Stromal cell of bone marrow (primary cell): Measurements from ENCODE around the gene IDH3G.

Experiments used
- DNase-seq: peaks from one replicate; pipeline ENCODE4 v3.0.0-alpha.2; 2012; ENCODE audit warnings: low read depth

The IDH3G gene

DNA sequence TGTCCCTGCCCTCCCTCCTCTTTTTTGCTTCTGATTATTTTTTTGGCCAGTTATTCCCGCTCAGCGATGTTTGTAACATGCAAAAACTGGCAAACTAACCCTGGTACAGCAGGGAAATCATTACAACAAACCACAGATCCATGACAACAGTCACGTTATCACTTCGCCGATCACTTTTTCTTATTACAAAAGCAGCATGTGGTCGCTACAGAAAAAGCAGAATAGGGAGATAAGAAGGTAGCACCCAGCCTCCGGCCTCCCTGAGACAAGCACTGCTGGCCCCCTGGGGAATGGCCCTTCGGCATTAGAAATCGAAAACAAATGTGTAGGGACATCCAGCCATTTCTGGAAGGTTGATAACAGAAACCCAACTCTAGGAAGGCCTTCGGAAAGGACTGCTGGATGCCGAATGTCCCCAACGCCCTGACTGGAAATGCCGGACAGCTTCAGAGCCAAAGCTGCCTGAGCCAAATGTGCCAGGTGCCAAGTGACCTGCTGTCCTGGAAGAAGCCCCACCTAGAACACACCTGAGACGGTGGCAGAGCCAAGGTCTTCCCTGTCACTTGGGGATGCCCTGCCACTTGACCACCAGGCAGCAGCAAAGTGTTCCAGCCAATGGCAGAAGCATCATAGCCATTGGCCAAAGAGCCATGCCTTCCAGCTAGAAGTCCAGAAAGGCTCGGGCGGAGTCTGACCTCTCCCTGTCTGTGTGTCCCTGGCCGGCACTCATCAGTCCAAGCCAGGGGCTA is 2.9 kb downstream of the IDH3G start:
- DNase-seq: no peak

DNA sequence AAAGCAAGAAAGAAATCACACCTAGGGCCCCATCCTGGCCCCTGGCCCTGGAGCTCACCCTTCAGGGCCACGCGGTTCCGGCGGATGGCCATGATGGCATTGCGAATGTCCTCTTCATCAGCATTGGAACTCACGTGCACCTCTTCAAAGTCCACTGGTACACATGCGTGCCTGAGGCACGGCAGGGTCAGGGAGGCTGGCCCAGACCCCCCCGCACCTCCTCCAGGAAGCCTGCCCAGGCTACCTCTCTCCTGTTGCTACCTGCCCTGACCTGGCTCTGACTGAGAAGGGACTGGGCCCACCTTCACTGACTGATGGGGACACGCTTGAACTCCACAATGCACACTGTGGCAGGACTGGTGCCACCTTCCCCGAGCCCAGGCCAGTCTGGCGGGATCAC is 4.5 kb downstream of the IDH3G start:
- DNase-seq: no peak

DNA sequence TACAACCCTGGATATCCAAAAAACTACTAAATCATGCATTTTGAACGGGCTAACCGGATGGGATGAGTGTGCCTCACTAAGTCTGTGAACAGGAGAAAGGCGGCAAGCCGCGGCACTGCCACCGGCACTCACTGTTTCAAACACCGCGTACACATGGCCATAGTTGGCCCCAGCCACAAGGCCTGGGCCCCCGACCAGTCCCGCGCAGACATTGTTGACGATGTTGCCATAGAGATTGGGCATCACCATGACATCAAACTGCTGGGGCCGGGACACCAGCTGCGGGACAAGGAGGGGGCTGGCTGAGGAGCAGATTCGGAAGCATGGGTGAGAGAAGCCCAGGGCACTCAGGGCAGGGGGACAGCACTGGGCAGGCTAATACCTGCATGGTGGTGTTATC is 7.5 kb downstream of the IDH3G start:
- DNase-seq: no peak

DNA sequence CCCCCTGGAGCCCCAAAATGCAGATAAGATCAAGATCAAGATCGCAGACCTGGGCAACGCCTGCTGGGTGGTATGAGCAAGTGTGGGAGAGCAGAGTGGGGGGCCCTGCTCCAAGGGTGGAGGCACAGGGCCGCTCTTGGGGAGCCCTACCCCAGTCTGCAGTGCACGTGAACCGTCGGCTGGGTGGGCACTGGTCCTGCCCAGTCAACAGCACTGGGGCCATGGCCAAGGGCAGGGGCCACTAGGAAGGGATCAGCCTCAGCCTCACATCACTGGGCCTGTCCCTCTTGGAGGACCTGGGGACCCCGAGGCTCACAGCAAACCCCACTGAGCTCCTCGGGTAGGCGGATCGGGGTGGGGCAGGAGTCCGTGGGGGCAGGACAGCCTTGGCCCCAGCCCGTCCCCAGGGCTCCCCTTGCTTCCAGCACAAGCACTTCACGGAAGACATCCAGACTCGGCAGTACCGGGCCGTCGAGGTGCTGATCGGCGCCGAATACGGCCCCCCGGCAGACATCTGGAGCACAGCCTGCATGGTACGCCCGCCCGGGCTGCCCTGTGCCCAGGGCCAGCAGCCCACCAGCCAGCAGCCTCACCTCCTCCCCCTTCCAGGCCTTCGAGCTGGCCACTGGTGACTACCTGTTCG is 9.7 kb downstream of the IDH3G start:
- no peak for DNase-seq

DNA sequence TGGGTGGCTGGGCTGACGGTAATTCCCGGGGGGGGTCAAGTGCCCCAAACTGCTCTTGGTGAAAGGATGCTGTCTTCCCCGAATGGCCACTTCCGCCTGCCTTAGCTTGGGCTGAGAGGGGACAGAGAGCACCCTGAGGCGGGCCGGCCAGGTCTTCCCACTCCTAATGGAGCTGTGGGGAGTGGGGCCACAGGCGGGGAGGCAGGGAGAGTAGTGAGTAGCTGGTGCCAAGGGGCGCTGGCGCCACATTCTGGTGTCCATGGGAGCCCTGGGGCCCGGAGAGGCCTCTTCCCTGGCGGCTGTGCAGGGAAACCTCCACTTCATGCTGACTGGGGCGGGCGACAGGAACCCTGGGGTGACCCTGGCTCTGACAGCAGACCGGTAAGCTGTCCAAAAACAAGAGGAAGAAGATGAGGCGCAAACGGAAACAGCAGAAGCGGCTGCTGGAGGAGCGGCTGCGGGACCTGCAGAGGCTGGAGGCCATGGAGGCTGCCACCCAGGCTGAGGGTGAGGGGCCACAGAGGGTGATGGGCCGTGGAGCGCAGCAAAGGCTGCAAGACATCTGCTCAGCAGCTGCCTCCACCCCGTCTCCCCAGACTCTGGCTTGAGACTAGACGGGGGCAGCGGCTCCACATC is 10.7 kb downstream of the IDH3G start:
- DNase-seq: no peak

DNA sequence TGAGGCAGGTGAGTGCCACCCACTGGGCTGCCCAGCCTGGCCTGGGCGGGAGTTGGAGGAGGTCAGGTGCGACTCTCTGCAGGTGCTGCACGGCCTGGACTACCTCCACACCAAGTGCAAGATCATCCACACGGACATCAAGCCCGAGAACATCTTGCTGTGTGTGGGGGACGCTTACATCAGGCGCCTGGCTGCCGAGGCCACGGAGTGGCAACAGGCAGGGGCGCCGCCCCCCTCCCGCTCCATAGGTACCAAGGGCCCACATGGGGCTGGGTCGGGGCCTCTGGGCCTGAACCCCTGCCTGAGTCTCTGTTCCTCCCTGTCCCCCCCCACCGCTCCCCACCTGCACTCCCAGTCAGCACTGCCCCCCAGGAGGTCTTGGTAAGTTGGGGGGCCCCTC is 11.3 kb downstream of the IDH3G start:
- DNase-seq: no peak

DNA sequence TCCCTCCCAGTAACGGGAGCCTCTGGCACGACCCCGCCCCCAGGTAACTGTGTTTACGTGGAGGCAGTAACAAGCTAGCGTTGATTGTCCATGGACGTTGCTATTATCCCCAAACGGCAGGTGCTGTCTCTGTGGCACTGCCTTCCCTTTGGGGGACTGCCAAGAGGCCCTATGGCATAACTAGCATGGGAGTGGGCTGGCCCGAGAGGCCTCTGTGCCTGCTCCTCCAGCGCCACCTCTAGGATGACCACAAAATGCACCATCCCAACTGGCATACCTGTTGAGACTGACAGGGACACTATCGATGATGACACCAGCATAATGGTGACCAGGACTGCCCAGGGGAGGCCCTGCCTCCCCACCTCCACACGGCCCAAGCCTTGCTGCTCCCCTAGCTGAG is 11.9 kb downstream of the IDH3G start:
- DNase-seq: no peak

DNA sequence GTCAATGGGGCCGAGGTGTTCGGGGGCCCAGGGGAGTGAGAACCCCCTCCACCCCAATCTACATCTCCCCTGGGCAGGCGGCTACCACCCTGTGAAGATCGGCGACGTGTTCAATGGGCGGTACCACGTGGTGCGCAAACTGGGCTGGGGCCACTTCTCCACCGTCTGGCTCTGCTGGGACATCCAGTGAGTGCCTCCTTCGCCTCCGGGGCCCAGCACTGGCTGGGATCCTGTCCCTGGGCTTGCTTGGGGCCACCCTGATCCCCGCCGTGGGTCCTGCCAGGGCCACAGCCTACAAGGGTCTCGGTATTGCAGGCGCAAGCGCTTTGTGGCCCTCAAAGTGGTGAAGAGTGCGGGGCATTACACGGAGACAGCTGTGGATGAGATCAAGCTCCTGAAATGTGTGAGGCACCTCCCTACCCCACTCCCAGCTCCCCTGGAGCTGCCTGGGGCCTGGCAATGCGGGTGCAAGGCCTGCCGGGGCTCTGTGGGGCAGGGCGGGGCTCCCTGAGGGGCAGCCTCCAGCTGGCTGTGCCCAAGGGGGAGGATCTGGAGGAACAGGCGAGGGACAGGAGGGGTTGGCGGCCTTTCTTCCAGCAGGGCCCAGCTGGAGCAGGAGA is 12.6 kb downstream of the IDH3G start:
- no peak for DNase-seq

DNA sequence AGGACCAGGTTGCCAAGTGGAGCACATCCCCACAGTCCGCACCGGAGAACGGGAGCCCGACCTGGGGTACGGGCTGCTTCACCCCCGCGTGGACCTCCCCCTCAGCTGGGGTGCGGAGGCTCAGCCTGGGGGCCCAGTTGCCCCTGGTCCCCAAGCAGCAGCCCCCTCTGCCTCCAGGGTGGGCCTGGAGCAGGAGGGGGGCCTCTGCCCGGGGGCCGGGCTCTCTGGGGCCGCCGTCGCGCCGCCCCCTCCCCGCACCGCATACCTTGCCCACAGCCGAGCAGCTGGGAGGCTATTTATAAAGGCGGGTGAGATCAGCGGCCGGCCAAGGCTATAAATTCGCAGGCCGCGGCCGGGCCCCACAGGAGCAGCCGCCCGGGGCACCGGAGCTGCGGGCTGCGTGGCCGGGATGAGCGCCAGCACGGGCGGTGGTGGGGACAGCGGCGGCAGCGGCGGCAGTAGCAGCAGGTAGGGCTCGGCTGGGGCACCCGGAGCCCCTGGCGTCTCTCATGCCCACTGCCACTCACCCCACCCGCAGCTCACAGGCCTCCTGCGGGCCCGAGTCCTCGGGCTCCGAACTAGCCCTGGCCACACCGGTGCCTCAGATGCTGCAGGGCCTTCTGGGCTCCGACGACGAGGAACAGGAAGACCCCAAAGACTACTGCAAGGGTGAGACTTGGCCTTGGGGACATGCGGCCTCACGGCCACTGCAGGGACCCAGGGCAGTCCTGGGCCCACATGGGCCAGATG is 13.3 kb downstream of the IDH3G start, which contains the start of gene SRPK3:
Gene SRPK3, plus strand, starts transcription at position 364 of the 750 bp plus-strand sequence. Its CDS starts 46 bp downstream, at position 410.
- DNase-seq: no peak

DNA sequence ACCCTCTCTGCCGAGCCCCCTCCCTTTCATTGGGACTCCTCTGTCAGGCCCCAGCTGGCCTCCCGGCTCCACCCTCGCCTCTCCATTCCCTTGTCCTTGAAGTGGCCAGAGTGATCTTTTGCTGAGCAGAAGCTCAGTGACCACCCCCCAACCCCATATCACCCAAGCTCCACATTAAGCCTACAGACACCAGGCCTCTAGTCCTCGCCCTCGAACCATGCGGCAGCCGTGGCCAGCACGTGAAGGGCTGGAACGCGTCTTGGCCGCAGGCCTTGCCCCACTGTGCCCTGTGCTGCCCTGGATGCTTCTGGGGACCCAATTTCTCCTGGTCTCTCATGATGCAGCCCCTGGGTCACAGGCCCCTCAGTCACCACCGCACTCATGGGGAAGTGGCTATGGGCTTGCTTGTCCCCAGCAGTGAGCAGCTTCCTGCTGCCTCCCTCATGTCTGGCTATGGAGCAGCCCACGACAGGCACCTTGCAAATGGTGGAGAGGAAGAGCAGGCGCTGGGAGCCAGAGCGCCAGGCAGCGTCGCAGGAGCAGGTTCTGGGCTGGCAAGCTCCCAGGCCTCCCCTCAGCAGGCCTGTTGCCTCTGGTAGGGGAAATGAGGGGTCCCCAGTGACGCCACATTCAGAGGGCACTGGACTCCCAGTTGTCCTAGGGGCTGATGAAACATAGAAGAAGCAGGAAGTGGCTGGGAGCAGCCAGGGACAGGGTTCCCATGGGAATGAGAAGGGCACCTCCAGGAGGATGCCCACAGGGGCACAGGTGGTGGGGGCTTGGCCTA is 14.1 kb downstream of the IDH3G start:
- DNase-seq: no peak

DNA sequence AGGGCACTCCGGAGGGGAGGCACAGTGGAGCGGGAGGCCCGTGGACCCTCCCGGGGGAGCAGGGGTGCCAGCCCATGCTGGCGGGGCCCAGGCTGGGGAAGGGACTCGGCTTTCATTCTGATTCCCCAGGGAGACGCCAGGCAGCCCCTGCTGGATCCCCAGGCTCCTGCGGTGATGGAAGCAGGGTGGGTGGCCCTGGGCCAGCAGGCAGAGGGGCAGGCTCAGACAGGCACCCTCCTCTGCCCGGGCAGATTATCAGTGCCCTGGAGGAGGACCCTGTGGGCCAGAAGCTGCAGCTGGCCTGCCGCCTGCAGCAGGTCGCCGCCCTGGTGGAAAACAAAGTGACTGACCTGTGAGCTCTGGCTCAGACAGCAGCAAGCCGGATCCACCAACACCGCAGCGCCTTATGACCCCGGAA is 15.5 kb downstream of the IDH3G start:
- no peak for DNase-seq

DNA sequence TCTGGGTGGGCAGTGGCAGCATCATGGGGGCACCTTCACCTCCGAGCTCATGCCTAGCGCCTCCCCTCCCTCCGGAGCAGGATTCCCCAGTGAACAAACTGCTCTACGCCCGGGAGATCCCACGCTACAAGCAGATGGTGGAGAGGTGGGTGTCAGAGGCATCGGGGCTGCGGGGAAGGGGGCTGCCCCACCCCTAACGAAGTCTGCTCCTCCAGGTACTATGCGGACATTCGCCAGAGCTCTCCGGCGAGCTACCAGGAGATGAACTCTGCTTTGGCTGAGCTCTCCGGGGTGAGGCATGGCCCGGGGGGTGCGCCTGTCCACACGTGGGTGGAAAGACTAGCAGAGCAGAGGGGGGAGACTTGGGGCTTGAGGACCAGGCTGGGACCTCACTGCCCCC is 16.0 kb downstream of the IDH3G start:
- no peak for DNase-seq

DNA sequence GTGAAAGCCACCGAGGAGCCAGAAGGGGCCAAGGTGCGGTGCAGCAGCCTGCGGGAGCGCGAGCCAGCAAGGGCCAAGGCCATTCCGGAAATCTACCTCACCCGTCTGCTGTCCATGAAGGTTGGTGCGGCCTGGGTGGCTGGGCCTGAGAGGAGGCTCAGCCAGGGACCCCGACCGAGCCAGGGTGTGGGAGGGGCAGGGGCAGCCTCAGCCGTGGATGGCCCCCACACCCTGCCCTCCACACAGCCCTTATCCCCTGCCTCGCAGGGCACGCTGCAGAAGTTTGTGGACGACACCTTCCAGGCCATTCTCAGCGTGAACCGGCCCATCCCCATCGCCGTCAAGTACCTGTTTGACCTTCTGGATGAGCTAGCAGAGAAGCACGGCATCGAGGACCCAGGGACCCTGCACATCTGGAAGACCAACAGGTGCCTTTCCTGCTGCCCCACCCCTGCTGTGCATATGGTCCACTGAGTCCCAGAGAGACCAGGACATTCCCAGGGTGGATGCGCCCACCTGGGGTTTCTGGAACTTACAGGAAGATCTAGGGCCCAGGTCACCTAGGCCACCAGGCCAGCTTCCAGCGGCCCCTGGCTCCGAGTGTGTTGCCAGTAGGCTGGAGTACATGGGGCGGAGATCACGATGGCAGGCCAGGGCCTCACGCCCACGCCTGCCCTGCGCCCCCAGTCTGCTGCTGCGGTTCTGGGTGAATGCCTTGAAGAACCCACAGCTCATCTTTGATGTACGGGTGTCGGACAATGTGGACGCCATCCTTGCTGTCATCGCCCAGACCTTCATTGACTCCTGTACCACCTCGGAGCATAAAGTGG is 16.7 kb downstream of the IDH3G start:
- no peak for DNase-seq

DNA sequence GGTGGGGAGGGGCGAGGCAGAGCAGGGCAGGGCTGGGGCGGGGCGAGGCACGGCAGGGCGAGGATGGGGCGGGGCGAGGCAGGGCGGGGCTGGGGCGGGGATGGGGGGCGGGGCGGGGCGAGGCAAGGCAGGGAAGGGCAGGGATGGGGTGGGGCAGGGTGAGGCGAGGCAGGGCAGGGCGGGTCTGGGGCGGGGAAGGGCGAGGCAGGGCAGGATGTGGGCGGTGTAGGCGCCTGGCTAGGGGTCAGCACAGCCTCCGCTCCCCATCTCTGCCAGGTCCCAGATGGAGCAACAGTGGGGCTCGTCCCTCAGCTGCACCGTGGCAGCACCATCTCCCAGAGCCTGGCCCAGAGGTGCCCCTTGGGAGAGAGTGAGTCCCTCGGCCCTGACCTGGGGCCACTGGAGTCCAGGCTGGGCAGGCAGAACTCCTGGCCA is 17.5 kb downstream of the IDH3G start:
- no peak for DNase-seq

DNA sequence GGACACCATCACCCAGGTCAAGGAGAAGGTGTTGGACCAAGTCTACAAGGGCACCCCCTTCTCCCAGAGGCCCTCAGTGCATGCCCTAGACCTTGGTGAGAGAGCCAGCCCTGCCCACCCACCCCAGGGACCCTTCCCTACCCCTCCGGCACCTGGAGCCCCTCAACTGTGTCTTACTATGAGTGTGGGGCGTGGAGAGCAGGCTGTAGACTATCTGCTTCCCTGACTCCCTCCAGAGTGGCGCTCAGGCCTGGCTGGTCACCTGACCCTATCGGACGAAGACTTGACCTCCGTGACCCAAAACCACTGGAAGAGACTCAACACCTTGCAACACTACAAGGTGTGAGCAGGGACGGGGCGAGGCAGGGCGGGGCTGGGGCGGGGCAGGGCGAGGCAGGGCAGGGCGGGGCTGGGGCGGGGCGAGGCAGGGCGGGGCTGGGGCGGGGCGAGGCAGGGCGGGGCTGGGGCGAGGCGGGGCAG is 18.0 kb downstream of the IDH3G start:
- no peak for DNase-seq

DNA sequence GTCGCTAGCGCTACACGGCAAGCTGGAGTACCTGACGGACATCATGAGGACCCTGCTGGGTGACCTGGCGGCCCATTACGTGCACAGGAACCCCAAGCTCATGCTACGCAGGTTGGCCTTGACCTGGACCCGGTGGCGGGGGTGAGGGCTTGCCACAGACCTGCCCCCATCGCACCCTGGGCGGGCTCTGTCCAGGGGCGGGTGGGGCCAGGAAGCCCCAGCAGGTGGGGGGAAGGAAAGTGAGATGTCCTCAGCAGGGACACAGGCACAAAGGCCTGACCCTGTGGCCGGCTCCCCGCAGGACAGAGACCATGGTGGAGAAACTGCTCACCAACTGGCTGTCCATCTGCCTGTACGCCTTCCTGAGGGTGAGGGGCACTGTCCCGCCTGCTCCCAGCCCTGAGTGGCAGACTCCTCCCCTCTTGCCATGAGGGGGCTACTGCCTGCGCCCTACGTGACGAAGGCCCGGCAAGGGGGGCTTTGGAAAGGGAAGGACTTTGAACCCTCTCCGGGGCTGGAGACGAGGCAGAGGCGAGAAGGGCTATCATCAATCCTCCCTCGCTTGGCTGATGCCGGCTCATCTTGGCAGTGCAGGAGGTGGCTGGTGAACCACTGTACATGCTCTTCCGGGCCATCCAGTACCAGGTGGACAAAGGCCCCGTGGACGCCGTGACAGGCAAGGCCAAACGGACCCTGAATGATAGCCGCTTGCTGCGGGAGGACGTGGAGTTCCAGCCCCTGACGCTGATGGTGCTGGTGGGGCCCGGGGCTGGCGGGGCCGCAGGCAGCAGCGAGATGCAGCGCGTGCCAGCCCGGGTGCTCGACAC is 18.7 kb downstream of the IDH3G start:
- DNase-seq: no peak

DNA sequence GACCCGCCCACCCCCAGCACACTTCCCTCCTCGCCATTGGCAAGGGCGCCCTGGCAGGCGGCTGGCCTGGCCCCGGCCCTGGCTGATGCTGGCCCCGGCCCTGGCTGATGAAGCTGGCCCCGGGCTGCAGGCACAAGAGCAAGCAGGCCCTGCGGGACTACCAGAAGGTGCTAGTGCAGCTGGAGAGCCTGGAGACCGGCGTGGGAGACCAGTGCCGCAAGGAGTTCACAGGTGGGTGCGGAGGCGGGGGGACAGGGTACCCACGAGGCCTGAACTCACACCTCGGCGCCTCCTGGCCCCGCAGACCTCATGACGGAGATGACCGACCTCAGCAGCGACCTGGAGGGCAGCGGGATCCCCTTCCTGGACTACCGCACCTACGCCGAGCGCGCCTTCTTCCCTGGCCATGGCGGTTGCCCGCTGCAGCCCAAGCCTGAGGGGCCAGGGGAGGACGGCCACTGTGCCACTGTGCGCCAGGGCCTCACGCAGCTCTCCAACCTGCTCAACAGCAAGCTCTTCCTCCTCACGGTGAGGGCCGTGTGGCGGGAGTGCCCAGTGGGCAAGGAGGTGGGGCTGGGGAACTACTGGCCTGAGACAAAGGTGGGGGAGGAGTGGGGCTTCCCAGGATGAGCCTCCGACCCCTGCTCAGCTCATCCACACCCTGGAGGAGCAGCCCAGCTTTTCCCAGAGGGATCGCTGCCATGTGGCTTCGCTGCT is 19.4 kb downstream of the IDH3G start:
- no peak for DNase-seq

DNA sequence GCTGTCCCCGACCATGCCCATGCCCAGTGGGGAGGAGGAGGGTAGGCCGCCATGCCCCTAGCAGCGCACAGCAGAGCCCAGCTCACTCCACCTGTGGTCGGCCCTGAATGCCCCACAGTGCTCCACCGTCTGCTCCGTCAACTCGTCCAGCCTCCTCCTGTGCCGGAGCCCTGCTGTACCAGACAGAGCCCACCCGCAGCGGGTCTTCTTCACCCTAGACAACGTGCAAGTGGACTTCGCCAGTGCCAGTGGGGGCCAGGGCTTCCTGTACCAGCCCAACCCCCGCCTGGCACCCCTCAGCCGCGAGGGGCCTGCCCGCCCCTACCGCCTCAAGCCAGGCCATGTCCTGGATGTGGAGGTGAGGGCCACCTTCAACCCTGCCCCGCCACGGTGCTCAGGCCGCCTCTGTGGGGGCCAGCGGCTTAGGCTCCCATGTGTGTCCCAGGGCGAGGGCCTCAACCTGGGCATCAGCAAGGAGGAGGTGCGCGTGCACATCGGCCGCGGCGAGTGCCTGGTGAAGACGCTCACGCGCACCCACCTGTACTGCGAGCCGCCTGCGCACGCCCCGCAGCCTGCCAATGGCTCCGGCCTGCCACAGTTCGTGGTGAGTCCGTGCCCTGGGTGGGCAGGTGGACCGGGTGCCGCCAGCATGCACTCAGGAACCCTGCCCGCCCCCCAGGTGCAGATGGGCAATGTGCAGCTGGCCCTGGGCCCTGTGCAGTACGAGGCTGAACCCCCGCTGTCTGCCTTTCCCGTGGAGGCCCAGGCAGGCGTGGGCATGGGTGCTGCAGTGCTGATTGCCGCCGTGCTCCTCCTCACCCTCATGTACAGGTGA is 20.2 kb downstream of the IDH3G start:
- DNase-seq: no peak
